GM12872 (cell line): ENCODE results near the gene HINFP.

Experiments used
- TF ChIP-seq, protein P1 (sequence below): IDR thresholded peaks from 3 replicates; pipeline ENCODE4 v1.5.1; 2011; ENCODE audit warnings: low read depth, mild to moderate bottlenecking, low read length, moderate library complexity; ENCODE audit not compliant: insufficient read depth

Gene HINFP

GRCh38 chr11:119101759-119102423, 19.5 kb upstream of the HINFP start, which contains the start of gene DPAGT1:
DPAGT1 (minus strand) TSS chr11:119101853; CDS start chr11:119101655, 198 bp downstream.
- TF ChIP-seq, protein P1, sequence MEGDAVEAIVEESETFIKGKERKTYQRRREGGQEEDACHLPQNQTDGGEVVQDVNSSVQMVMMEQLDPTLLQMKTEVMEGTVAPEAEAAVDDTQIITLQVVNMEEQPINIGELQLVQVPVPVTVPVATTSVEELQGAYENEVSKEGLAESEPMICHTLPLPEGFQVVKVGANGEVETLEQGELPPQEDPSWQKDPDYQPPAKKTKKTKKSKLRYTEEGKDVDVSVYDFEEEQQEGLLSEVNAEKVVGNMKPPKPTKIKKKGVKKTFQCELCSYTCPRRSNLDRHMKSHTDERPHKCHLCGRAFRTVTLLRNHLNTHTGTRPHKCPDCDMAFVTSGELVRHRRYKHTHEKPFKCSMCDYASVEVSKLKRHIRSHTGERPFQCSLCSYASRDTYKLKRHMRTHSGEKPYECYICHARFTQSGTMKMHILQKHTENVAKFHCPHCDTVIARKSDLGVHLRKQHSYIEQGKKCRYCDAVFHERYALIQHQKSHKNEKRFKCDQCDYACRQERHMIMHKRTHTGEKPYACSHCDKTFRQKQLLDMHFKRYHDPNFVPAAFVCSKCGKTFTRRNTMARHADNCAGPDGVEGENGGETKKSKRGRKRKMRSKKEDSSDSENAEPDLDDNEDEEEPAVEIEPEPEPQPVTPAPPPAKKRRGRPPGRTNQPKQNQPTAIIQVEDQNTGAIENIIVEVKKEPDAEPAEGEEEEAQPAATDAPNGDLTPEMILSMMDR = no peak

GRCh38 chr11:119103793-119104192, 17.6 kb upstream of the HINFP start:
- TF ChIP-seq, protein P1 = no peak

DNA sequence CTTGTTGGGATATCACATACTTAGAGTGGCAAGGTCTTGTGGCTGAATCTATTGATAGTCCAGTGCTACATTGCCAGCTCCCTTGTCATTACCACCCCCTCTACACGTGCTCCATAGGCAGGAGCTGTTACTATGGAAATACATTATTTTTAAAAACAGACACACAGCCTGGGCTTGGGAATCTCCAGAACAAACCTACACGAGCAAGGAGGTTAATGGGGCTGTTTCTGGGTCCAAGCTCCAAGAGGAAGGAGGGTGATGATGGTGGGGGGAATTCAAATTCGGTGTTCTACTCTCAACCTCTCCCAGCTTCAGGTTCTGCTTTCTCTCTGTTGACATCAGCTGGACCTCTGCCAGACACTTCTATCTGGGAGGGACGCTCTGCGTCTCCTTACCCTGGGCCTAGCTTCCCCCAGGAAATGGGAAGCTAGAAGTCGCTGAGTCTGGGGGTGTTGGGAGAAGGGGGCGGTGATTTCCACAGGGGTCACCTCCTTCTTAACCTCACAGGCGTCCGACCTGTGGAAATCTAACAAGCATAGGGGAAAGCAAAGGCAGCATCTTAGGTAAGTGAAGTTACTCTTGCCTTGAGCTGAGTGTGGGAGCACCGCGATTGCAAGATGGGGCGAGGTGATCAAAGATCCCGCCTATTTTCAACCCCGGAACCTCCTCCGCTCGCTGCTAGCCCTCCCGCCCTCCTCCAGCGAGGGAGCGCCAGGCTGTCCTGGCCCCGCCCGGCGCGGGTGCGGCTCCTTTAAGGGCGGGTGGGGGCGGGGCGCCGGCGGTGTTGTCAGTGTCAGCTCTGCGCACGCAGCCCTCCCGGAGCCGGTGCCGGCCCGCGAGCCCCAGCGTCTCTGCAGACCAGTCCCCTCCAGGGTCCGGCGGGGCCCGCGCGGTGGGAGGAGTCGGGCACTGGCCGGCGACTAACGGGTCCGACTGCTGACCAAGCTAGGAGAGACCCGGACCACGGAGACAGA, 14.5 kb upstream of the HINFP start, which contains the start of gene C2CD2L:
C2CD2L (plus strand) TSS at position 781 of the 974 bp plus-strand sequence. CDS start 398 bp downstream, outside the sequence.
- TF ChIP-seq, protein P1 = no peak

DNA sequence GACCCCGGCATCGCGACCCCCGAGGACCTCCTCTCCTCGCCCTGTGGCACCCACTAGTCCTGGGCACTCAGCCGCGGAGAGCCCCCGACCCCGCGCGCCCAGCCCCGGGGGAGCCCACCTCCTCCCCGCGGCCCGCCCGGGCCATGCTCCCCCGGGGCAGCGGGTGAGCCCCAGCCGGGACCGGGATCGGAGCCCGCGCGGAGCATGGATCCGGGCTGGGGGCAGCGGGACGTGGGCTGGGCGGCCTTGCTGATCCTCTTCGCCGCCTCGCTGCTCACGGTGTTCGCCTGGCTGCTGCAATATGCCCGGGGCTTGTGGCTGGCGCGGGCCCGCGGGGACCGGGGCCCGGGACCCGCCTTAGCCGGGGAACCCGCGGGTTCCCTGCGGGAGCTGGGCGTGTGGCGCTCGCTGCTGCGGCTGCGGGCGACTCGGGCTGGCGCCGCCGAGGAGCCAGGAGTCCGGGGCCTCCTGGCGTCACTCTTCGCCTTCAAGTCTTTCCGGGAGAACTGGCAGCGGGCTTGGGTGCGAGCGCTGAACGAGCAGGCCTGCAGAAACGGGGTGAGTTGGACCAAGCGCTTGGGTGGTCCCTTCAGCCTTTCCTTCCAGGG, 13.7 kb upstream of the HINFP start:
- TF ChIP-seq, protein P1 = no peak

GRCh38 chr11:119108146-119108856, 13.1 kb upstream of the HINFP start:
- TF ChIP-seq, protein P1 = no peak

DNA sequence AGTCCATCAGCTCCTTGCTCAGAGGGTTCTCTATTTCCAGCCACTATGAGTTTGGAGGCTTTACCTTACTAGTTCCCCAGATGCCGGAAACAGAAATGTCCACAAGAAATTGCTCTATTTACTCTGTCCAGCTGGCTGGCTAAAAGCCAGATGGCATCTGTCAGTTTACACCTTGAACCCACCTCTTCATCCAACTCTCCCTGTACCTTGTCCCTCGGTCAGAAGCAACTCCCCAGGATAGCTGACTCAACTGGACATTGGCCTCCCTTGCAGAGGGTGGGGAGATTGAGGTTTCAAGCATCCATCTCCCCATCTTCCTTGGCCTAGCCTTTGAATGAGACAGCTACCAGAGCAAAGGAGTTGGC, 12.5 kb upstream of the HINFP start:
- TF ChIP-seq, protein P1 = no peak
